Uterus (tissue), 4 donors: ENCODE measurements around the gene MORN4. TPM values are rescaled to one million over a fixed set of nuclear protein-coding genes. Genes with fewer than 3 reads are reported as not detected.

Source experiments
- DNase-seq, 2 donors: peaks; one replicate each; pipeline ENCODE4 v3.0.0-alpha.2; 2019 to 2020
- H3K27ac ChIP-seq, 2 donors: fragments of 200-600 bp; sonication (generic); 1 replicate in 1 of 2; 2 replicates in 1 of 2; pipeline ENCODE4 v1.5.1; 2016 to 2018
- H3K27me3 ChIP-seq, 2 donors: fragments of 200-600 bp; sonication (generic); one replicate each; pipeline ENCODE4 v1.5.1; 2018 to 2019; ENCODE audit warnings: control low read depth in 1 of 2
- H3K36me3 ChIP-seq, 2 donors: fragments of 200-600 bp; sonication (generic); one replicate each; pipeline ENCODE4 v1.5.1; 2019; ENCODE audit warnings: control low read depth in 1 of 2
- H3K4me1 ChIP-seq, 2 donors: fragments of 200-600 bp; sonication (generic); one replicate each; pipeline ENCODE4 v1.5.1; 2018 to 2019; ENCODE audit warnings: control low read depth in 1 of 2
- H3K4me3 ChIP-seq, 2 donors: fragments of 200-600 bp; sonication (generic); 1 replicate in 1 of 2; 2 replicates in 1 of 2; pipeline ENCODE4 v1.5.1; 2018 to 2019; ENCODE audit warnings: mild to moderate bottlenecking in 1 of 2
- H3K9me3 ChIP-seq, 2 donors: fragments of 200-600 bp; sonication (generic); one replicate each; pipeline ENCODE4 v1.5.1; 2019; ENCODE audit warnings: control low read depth in 1 of 2
- POLR2A ChIP-seq, 2 donors: fragments of 450-650 bp; IDR thresholded peaks; one replicate each; pipeline ENCODE4 v1.6.1; 2016; ENCODE audit warnings: antibody characterized with exemption in 2 of 2, mild to moderate bottlenecking in 1 of 2, moderate library complexity in 1 of 2
- intact Hi-C: fragments of 100-400 bp; cut with DNase I; formaldehyde crosslinking; loops from one replicate; pipeline ENCODE4 v1.15.1; 2023; ENCODE audit warnings: low total_unique reads
- total RNA-seq, 4 donors: library from RNA; depleted of rRNA in 3 of 4; stranded (reverse); fragments of >200 nt in 3 of 4; gene quantifications; one replicate each; pipeline versions ENCODE4 v1.1.0 to v1.2.4, GENCODE V29; 2014 to 2023
- TF ChIP-seq, protein P1 (sequence below), 4 experiments: fragments of 200-600 bp in 2 of 4; fragments of 450-650 bp in 2 of 4; sonication (generic) in 2 of 4; IDR thresholded peaks; one replicate each; pipeline ENCODE4 v1.5.1; 2016 to 2019; ENCODE audit warnings: antibody characterized with exemption in 4 of 4, mild to moderate bottlenecking in 2 of 4, moderate library complexity in 1 of 4
- donor health status: DM: yes; HTN: yes; CAD: no.

MORN4 gene
- total RNA-seq, 4 donors from 2014 or later: 3.1 to 11.5 (median 10.8) TPM

DNA sequence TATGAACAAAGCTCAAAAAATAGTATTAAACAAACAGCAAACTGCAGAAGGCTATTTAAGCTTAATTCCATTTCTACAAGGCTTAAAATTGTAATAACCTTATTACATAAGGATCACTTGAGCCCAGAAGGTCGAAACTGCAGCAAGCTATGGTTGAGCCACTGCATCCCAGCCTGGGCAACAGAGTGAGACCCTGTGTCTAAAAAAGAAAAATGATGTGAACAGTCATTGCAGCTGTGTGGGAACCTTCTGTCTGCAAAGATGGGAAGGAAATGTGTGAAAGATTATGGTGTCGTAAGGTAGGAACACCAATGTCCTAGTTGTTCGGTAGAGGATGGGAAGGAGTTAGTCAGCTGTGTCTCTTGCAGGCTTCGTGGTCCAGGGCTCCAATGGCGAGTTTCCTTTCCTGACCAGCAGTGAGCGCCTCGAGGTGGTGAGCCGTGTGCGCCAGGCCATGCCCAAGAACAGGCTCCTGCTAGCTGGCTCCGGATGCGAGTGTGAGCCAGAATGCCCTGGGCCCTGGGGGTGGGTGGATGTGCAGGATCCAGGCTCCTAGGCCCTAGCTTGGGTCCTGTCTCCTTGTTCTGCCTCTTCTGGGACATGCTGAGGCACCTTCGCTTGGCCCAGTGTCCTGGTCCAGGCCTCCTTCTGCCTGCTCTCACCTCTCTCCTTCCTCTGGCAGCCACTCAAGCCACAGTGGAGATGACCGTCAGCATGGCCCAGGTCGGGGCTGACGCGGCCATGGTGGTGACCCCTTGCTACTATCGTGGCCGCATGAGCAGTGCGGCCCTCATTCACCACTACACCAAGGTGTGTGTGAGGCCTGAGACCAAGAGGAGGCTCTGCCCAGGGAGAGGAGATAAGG is 34.7 kb downstream of the MORN4 start:
- Histone ChIP-seq H3K9me3 (no peaks in the 10 kb centered on the region), H3K4me3 (no peak overlapping the region), H3K27me3 (no peaks in the 10 kb centered on the region), H3K27ac (no peak overlapping the region), H3K4me1 (peaks cover 0 to 16% of the 10 kb centered on the region in 2 donors), H3K36me3 (no peaks in the 10 kb centered on the region)
- DNase-seq: no peak
- no peak for TF ChIP-seq POLR2A (IDR thresholded peaks at IDR 0.05)
- TF ChIP-seq, protein P1, sequence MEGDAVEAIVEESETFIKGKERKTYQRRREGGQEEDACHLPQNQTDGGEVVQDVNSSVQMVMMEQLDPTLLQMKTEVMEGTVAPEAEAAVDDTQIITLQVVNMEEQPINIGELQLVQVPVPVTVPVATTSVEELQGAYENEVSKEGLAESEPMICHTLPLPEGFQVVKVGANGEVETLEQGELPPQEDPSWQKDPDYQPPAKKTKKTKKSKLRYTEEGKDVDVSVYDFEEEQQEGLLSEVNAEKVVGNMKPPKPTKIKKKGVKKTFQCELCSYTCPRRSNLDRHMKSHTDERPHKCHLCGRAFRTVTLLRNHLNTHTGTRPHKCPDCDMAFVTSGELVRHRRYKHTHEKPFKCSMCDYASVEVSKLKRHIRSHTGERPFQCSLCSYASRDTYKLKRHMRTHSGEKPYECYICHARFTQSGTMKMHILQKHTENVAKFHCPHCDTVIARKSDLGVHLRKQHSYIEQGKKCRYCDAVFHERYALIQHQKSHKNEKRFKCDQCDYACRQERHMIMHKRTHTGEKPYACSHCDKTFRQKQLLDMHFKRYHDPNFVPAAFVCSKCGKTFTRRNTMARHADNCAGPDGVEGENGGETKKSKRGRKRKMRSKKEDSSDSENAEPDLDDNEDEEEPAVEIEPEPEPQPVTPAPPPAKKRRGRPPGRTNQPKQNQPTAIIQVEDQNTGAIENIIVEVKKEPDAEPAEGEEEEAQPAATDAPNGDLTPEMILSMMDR (IDR thresholded peaks at IDR 0.05): no peak
- intact Hi-C loops: no loop called here

DNA sequence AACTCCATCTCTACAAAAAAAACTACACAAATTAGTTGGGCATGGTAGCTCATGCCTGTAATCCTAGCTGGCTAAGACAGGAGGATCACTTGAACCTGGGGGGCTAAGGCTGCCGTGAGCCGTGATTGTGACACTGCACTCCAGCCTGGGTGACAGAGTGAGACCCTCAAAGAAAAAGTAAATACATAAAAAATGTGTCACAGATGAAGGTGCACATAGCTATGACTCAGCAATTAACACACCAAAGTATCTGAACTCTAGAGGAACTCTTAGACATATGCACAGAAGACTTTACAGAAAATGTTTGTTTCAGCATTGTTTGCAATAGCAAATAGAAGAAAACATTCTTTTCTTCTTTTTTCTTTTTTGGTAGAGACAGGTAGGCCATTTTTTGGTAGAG is 35.5 kb downstream of the MORN4 start:
- no peaks in the 10 kb centered on the region for H3K27me3 ChIP-seq
- DNase-seq: no peak
- intact Hi-C loops: no loop called here
- H3K4me1 ChIP-seq: peaks cover 0 to 16% of the 10 kb centered on the region in 2 donors
- no peak overlapping the region for H3K4me3 ChIP-seq
- no peaks in the 10 kb centered on the region for H3K36me3 ChIP-seq
- H3K27ac ChIP-seq: peak overlapping the region; percentile 81 to 89
- no peaks in the 10 kb centered on the region for H3K9me3 ChIP-seq
- TF ChIP-seq, protein P1 (IDR thresholded peaks at IDR 0.05): no peak
- no peak for TF ChIP-seq POLR2A (IDR thresholded peaks at IDR 0.05)

DNA sequence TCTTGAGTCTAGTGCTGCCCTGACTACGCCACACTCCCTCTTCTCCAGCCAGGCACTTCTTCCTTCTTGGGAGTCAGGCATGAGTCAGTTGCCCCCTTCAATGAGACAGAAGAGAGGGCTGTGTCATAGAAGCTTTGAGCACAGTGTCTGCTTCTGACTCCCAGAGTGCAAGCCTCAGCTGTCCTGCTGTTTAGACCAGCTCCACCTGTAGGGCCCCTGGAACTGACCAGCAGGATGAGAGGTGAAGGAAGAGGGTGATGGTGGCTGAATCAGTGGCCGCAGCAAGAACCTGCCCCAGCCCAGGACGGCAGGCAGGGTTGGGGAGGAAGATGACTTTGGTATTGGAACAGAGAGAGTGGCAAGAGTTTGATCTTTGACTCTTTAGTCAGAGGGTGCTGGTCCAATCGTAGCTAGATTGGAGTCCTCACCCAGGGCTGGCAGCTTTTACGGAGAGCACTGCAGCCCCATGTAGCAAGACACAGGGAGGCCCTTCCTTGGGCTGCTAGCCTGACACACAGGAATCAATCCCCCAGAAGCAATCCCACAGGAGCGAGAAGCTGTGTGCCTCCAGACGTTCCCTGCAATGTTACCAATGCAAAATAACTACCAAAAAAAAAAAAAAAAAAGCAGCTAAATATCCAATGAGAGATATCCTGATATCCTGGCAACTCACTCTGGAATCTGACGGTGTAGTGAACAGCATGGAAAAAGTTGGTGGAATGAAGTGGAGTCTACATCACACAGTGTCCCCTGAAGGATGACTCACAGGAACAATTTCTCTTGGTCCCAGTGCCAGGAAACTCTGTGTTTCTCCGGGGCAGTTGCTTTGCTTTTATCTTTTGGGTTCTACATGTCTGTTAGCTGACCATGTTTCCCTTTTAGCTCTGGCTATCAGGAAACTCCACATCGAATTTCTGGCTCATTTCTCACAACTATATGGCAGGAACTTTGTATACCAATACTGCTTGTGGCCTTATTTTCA is 36.9 kb downstream of the MORN4 start:
- Histone ChIP-seq H3K4me3 (no peak overlapping the region), H3K36me3 (no peaks in the 10 kb centered on the region), H3K27ac (peak overlapping the region; percentile 81 to 89), H3K4me1 (peaks cover 0 to 16% of the 10 kb centered on the region in 2 donors), H3K27me3 (no peaks in the 10 kb centered on the region), H3K9me3 (no peaks in the 10 kb centered on the region)
- intact Hi-C loops: no loop called here
- peak; percentile 60 to 82 for DNase-seq
- peak in 1 of 2 donors; percentile 8 for TF ChIP-seq POLR2A (IDR thresholded peaks at IDR 0.05)
- TF ChIP-seq, protein P1 (IDR thresholded peaks at IDR 0.05): no peak

DNA sequence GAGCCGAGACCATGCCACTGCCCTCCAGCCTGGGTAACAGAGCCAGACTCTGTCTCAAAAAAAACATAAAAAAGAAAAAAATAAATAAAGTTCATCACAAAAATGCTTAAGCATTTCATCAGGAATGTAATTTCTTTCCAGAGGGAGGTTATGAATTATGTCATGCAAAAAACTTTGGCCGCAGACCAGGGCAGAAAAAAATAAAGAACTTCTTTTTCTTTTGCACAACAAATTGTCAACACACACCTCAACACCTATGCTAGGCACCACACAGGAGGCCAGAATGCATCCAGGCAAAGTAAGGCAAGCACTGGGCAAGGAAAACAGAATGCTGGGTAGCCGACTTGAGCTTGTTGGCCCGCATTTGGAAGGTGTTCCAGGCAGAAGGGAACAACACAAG is 39.9 kb downstream of the MORN4 start:
- no peaks in the 10 kb centered on the region for H3K27me3 ChIP-seq
- peak in 1 of 2 donors; percentile 36 for DNase-seq
- no peak for TF ChIP-seq POLR2A (IDR thresholded peaks at IDR 0.05)
- TF ChIP-seq, protein P1 (IDR thresholded peaks at IDR 0.05): no peak
- H3K27ac ChIP-seq: peak overlapping the region in 1 of 2 donors; percentile 45
- H3K9me3 ChIP-seq: no peaks in the 10 kb centered on the region
- intact Hi-C loops: no loop called here
- H3K4me3 ChIP-seq: no peak overlapping the region
- H3K36me3 ChIP-seq: no peaks in the 10 kb centered on the region
- H3K4me1 ChIP-seq: peaks cover 0 to 16% of the 10 kb centered on the region in 2 donors
